ENCODE measurements around the gene EXOSC3. TPM values are rescaled to one million over a fixed set of nuclear protein-coding genes. Genes with fewer than 3 reads are reported as not detected.
A peak's percentile ranks its signal among the peaks of the same experiment; 100 is the strongest.

Gene EXOSC3
- total and polyA plus RNA-seq, 8 donors = 25.6 to 43.4 (median 36.0) TPM

DNA sequence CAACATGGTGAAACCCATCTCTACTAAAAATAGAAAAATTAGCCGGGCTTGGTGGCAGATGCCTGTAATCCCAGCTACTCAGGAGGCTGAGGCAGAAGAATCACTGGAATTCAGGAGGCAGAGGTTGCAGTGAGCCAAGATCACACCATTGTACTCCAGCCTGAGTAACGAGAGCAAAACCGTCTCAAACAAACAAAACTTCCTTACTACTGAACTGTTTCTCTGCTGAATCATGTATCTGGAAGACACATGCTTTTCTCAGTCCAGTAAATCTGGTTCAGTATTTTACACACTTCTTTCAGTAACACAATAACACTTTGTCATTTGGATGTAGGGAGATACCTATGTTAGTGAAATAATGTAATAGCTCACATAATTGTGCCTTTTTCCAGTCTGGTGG is 23.4 kb downstream of the EXOSC3 start:
- DNase-seq = no peak
- TF ChIP-seq, protein P1, sequence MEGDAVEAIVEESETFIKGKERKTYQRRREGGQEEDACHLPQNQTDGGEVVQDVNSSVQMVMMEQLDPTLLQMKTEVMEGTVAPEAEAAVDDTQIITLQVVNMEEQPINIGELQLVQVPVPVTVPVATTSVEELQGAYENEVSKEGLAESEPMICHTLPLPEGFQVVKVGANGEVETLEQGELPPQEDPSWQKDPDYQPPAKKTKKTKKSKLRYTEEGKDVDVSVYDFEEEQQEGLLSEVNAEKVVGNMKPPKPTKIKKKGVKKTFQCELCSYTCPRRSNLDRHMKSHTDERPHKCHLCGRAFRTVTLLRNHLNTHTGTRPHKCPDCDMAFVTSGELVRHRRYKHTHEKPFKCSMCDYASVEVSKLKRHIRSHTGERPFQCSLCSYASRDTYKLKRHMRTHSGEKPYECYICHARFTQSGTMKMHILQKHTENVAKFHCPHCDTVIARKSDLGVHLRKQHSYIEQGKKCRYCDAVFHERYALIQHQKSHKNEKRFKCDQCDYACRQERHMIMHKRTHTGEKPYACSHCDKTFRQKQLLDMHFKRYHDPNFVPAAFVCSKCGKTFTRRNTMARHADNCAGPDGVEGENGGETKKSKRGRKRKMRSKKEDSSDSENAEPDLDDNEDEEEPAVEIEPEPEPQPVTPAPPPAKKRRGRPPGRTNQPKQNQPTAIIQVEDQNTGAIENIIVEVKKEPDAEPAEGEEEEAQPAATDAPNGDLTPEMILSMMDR (IDR thresholded peaks at IDR 0.05) = no peak
- Histone ChIP-seq H3K4me1 (peaks cover 0 to 5% of the 10 kb centered on the region in 2 donors), H3K36me3 (peaks cover 0 to 22% of the 10 kb centered on the region in 2 donors), H3K4me3 (no peak overlapping the region), H3K27me3 (no peaks in the 10 kb centered on the region), H3K9me3 (no peaks in the 10 kb centered on the region), H3K27ac (no peak overlapping the region)
- ATAC-seq = peak; percentile 47
- intact Hi-C loops (cut with DNase I) = no loop called here

DNA sequence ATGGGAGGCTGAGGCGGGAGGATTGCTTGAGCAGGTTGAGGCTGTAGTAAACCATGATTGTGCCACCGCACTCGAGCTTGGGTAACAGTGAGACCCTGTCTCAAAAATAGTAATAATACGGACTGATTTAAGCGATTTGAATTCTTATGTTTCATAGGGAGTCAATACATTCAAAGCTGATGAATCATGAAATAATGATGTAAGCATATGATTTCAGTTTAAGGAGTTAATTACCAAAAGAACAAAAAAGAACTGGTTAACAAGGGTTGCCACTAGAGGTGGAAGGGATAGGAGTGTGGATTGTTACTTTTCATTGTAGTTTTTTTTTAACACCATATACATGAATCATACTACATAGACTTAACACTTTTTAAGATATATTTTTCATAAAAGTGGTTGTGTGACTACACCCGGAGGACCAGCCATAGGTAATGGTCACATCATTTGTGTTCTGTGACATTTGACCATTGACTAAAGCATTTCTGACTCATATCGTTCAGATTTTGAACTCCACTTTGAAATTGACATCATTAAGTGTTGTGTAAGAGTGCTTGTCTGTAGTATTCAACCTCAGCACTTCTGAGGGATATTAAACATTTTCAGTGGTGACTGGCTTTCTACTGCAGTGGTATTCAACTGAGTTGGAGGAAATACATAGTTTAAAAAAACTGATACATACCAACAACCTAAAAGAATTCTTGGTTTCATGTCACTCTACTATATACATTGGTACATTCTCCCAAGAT is 24.3 kb downstream of the EXOSC3 start:
- Histone ChIP-seq H3K27me3 (no peaks in the 10 kb centered on the region), H3K36me3 (peaks cover 0 to 22% of the 10 kb centered on the region in 2 donors), H3K4me3 (no peak overlapping the region), H3K27ac (no peak overlapping the region), H3K9me3 (no peaks in the 10 kb centered on the region), H3K4me1 (peaks cover 0 to 5% of the 10 kb centered on the region in 2 donors)
- peak; percentile 93 for ATAC-seq
- no peak for DNase-seq
- TF ChIP-seq, protein P1 (IDR thresholded peaks at IDR 0.05) = no peak
- intact Hi-C loops (cut with DNase I) = no loop called here

DNA sequence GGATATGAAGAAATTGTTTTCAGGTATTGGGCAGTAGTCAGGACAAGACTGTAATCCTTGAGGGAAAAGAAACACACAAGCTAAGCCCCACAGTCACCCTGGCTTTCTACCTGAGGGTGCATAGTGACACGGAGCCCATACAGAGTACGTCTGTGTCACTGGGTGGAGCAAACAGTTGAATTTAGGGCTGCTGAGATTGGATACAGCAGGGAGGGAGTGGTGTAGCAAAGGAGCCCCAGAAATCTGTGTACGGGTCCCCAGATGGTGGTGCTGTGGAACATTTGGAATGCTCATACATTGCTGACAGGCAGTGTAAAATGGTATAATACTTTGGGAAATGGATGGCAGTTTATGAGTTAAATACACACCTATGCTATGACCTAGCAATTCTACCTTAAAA is 26.1 kb downstream of the EXOSC3 start:
- TF ChIP-seq, protein P1 (IDR thresholded peaks at IDR 0.05) = no peak
- Histone ChIP-seq H3K27me3 (no peaks in the 10 kb centered on the region), H3K27ac (no peak overlapping the region), H3K4me3 (no peak overlapping the region), H3K4me1 (peaks cover 8 to 12% of the 10 kb centered on the region in 2 donors), H3K9me3 (no peaks in the 10 kb centered on the region), H3K36me3 (peaks cover 0 to 10% of the 10 kb centered on the region in 2 donors)
- DNase-seq (no peak), ATAC-seq (no peak)
- intact Hi-C loops (cut with DNase I) = no loop called here

DNA sequence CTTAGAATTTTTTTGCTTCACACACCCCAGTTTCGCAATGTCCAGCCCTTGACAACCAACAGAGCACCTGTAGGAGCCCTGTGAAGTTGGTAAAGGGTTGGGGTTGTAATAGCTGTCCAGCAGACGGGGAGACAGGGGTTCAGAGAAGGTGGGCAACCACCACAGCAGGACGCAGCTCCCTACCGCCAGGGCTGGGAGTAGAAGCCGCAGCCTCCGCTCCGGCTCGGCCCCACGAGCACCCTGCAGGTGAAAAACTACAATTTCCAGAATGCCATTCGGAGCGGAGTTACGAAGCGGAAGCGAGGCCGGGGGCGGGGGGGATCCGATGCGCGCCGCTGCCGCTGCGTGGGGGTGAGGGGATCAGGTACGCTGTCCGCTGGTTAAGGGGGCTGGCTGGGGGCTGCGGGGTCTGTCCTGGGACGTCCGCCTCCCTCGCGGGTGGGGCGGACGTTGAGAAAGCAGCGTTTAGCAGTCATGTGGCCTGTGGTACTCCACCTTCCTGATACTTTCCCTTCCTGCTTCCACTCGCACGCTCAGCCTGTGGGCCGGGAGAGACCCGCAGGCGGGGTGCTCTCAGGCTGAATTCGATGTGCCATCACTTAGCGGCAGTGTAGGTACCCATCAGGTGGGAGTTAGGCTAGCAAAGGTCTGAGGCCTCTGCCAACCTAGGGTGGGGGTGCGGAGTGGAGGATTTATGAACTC is 31.2 kb downstream of the EXOSC3 start, which contains the start of gene TRMT10B:
TSS of gene TRMT10B (plus strand) at position 317 of the 702 bp plus-strand sequence. CDS start 8,127 bp downstream, outside the sequence.
- Histone ChIP-seq H3K4me3 (peak within 1 kb of the TSS; percentile 63 to 64), H3K4me1 (peaks cover 8 to 15% of the 10 kb centered on the region in 2 donors), H3K27ac (peak within 1 kb of the TSS; percentile 53 to 80), H3K9me3 (no peaks in the 10 kb centered on the region), H3K27me3 (no peaks in the 10 kb centered on the region), H3K36me3 (no peaks in the 10 kb centered on the region)
- intact Hi-C loops (cut with DNase I) = no loop called here
- peak; percentile 98 for ATAC-seq
- peak; percentile 64 to 88 (median 74) for DNase-seq
- TF ChIP-seq, protein P1 (IDR thresholded peaks at IDR 0.05) = no peak

Measured in left lung (tissue), 10 donors.